ENCODE results near the gene MRPL43.

- TF ChIP-seq POLR2A (IDR thresholded peaks at IDR 0.05) (peak; percentile 46), CTCF (IDR thresholded peaks at IDR 0.05) (peak in 2 of 3 donors; percentile 11 to 18)
Measured at GRCh38 chr10:101031796-101032636, 44.7 kb upstream of the MRPL43 start.

All from ovary (tissue), 3 donors.